Activated CD4-positive, alpha-beta T cell treated with anti-CD3 and anti-CD28 coated beads, Interleukin-2, amount 10 ng/mL, durations not matched to agents 24 days and 14 days (primary cell): ENCODE results near the gene PTPRK. TPM values are rescaled to one million over a fixed set of nuclear protein-coding genes. Genes with fewer than 3 reads are reported as not detected.

Source experiments
- DNase-seq: peaks from one replicate; pipeline ENCODE4 v3.0.0; 2022
- H3K27ac Mint-ChIP-seq: one replicate; pipeline ENCODE4 v1.8.0; 2022; ENCODE audit warnings: mild to moderate bottlenecking, mixed read lengths
- H3K27me3 Mint-ChIP-seq: one replicate; pipeline ENCODE4 v1.8.0; 2022; ENCODE audit warnings: mixed read lengths
- H3K36me3 Mint-ChIP-seq: one replicate; pipeline ENCODE4 v1.8.0; 2022; ENCODE audit warnings: low read depth, mild to moderate bottlenecking, mixed read lengths
- H3K4me1 Mint-ChIP-seq: one replicate; pipeline ENCODE4 v1.8.0; 2021; ENCODE audit warnings: mixed read lengths
- H3K4me3 Mint-ChIP-seq: one replicate; pipeline ENCODE4 v1.8.0; 2022; ENCODE audit warnings: mild to moderate bottlenecking, moderate library complexity, mixed read lengths
- H3K9me3 Mint-ChIP-seq: one replicate; pipeline ENCODE4 v1.8.0; 2021; ENCODE audit warnings: mixed read lengths
- intact Hi-C: fragments of 100-400 bp; cut with micrococcal nuclease; formaldehyde crosslinking; loops from one replicate; pipeline ENCODE4 v1.15.1; 2023
- total RNA-seq: library from RNA; stranded (reverse); gene quantifications from 2 replicates; pipeline ENCODE4 v1.2.3, GENCODE V29; 2022

Gene PTPRK
- total RNA-seq, 1 donor from 2014 or later = 3.6 TPM

DNA sequence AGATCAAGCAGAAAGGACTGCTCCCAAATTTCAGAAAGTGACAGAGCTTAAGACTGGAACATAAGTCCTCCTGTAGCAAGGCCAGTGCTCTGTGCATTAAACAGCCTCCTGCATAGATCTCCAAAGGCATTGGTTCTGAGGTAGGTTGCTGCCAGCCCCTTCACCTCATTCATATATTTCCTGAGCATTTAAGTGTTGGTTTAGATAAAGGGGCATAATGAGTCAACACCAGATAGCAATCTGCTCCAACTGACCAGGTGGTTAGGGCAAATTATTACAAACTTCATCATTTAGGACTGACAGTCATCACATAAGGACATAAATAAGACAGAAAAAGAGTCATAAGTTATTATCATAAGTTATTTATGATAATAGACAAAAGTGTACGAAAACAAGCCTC, 10.7 kb downstream of the PTPRK start:
- H3K4me3 Mint-ChIP-seq = no peak overlapping the region
- peaks cover 16% of the 10 kb centered on the region for H3K27me3 Mint-ChIP-seq
- H3K9me3 Mint-ChIP-seq = no peaks in the 10 kb centered on the region
- intact Hi-C loops = no loop called here
- DNase-seq = no peak
- no peaks in the 10 kb centered on the region for H3K4me1 Mint-ChIP-seq
- H3K36me3 Mint-ChIP-seq = no peaks in the 10 kb centered on the region
- no peak overlapping the region for H3K27ac Mint-ChIP-seq

DNA sequence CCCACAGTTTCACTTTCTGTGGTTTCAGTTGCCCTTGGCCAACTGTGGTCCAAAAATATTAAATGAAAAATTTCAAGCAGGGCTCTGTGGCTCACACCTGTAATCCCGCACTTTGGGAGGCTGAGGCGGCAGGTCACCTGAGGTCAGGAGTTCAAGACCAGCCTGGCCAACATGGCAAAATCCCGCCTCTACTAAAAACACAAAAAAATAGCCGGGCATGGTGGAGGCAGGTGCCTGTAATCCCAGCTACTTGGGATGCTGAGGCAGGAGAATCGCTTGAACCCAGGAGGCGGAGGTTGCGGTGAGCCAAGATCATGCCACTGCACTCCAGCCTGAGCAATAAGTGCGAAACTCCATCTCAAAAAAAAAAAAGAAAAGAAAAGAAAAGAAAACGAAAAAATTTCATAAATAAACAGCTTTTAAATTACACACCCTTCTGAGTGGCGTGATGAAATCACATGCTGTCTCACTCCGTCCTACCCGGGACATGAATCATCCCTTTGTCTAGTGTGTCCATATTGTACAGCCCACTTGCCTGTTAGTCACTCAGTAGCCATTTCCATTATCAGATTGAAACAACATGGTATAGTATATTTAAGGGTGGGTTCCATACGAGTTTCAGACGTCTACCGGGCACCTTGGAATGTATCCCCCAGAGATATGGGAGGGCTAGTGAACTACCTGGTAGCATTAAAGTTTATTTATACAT, 11.7 kb downstream of the PTPRK start:
- Mint-ChIP-seq H3K4me3 (no peak overlapping the region), H3K4me1 (no peaks in the 10 kb centered on the region), H3K27me3 (peaks cover 10% of the 10 kb centered on the region)

DNA sequence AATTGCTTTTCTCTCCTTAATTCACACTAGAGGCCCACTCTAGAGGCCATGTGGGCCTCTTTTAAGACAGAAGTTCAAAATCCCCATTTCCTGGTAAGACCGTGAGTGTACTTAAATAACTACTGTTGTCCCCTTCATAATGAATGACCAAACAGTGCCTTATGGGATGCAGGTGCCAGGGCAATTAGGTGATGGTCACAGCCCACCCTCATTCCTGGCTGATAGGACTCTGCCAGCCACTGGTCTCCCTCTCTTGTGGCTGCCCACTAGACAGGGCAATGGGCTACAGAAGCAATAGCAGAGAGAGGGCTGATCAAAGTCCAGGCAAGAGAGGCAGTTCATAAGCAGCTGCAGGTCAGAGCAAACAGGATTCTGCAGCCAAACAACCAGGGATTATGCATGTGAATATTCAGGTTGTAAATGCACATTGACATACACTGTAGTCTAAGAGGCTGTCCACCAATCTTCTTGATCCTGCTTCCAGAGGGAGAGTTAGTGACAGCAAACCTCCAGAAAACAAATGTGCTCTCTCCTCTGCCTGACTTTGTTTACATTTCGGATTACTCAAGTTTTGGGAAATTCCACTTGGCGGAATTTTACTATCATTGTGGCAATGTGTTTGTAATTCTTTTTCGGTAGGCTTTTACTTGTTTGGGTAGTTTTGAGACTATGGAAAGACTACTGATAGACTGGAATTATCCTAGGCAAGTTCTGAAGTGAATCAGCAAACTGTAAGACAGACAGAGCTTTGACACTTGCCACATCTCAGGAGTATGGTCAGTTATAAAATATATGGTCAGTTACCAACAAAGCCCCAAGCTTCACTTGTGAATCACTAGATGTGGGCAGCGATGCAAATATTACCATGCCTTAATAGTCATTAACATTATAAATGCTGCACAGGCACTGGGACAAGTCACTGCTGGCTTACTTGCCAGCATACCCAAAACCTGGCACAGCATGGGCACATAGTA, 12.8 kb downstream of the PTPRK start:
- intact Hi-C loops = no loop called here
- Mint-ChIP-seq H3K9me3 (no peaks in the 10 kb centered on the region), H3K36me3 (no peaks in the 10 kb centered on the region), H3K4me3 (no peak overlapping the region), H3K27ac (no peak overlapping the region), H3K27me3 (peaks cover 10% of the 10 kb centered on the region), H3K4me1 (no peaks in the 10 kb centered on the region)
- DNase-seq = no peak

More for the DNA sequence above, 11.7 kb downstream of the PTPRK start:
- DNase-seq = no peak
- Mint-ChIP-seq H3K9me3 (no peaks in the 10 kb centered on the region), H3K27ac (no peak overlapping the region), H3K36me3 (no peaks in the 10 kb centered on the region)
- intact Hi-C loops = no loop called here

DNA sequence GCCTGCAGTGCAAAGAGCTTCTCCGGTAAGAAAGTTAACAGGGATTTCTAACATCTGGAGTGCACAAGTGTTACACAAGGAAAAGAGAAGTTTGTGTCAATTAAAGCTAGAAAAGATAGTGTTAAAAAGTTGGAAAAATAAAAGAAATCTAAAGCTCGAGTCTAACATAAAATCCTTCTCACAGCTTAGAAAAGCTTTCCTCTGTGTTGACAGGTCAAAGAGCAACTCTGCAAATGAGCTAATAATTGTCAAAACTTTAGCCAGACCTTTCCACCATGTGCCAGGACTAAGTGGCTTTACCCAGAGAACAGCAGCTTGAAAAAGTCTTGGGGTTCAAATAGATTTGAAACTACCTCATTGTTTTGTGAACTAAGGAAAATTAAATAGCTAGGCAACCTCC, 14.8 kb downstream of the PTPRK start:
- Mint-ChIP-seq H3K27ac (no peak overlapping the region), H3K9me3 (no peaks in the 10 kb centered on the region), H3K36me3 (no peaks in the 10 kb centered on the region), H3K27me3 (peaks cover 6% of the 10 kb centered on the region), H3K4me3 (no peak overlapping the region), H3K4me1 (no peaks in the 10 kb centered on the region)
- intact Hi-C loops = no loop called here
- DNase-seq = no peak

- intact Hi-C loops = no loop called here
- no peaks in the 10 kb centered on the region for H3K36me3 Mint-ChIP-seq
- H3K4me1 Mint-ChIP-seq = no peaks in the 10 kb centered on the region
- H3K9me3 Mint-ChIP-seq = no peaks in the 10 kb centered on the region
- H3K4me3 Mint-ChIP-seq = no peak overlapping the region
- peaks cover 2% of the 10 kb centered on the region for H3K27me3 Mint-ChIP-seq
- no peak for DNase-seq
- no peak overlapping the region for H3K27ac Mint-ChIP-seq
Observed at GRCh38 chr6:128504003-128504654, 16.3 kb downstream of the PTPRK start.

GRCh38 chr6:128500749-128501600, 19.4 kb downstream of the PTPRK start:
- H3K9me3 Mint-ChIP-seq = no peaks in the 10 kb centered on the region
- no peak overlapping the region for H3K4me3 Mint-ChIP-seq
- no peaks in the 10 kb centered on the region for H3K27me3 Mint-ChIP-seq
- no peaks in the 10 kb centered on the region for H3K4me1 Mint-ChIP-seq
- no peak for DNase-seq
- intact Hi-C loops = no loop called here
- H3K27ac Mint-ChIP-seq = no peak overlapping the region
- no peaks in the 10 kb centered on the region for H3K36me3 Mint-ChIP-seq

DNA sequence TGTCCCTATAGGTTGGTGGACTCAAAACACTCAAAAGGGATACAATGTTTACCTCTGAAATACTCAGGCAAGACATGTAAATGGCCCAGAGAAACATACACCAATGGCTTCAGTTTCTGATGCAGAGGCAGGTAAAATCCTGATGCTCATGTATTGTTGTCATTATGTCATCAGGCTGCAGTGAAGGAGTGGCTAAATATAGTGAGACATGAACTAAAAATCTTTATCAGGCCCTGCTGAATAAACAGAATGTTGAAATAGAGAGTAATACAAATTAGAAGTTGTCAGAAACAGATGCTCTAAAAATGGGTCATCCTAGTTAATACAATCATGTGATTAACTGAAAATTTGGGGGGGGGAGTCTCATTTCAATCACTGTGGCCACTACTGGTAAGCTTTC, 20.4 kb downstream of the PTPRK start:
- DNase-seq = no peak
- H3K36me3 Mint-ChIP-seq = no peaks in the 10 kb centered on the region
- peaks cover 2% of the 10 kb centered on the region for H3K27me3 Mint-ChIP-seq
- no peak overlapping the region for H3K27ac Mint-ChIP-seq
- intact Hi-C loops = no loop called here
- H3K9me3 Mint-ChIP-seq = no peaks in the 10 kb centered on the region
- H3K4me1 Mint-ChIP-seq = no peaks in the 10 kb centered on the region
- no peak overlapping the region for H3K4me3 Mint-ChIP-seq

DNA sequence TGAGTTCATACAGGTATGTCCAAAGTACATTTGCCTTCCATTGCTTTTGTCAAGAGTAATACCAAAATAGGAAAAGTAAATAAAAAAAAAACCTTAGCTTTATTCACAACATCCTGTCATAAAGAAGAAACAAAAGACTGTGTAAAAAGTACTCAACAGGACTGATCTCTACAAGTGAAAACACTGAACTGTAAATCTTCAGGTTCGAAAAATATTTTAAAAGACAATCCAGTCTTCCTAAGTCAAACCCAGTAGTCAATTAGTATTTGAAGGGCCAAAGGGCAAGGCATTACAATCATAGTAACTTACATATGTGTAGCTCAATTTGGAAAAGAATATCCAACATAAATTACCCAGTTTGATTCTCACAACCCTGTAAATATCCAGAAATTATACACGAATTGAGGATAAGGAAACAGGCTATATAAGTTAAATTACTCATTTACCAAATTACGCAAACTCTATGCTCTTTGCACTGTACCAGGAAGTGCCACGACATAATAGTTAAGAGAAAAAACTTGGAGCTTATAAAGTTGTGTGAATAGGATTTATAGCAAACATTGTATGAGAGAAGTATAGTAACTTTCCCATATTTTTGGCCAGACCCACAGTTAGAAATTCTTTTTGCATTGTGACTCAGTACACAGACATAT, 21.2 kb downstream of the PTPRK start:
- Mint-ChIP-seq H3K36me3 (no peaks in the 10 kb centered on the region), H3K27me3 (peaks cover 3% of the 10 kb centered on the region), H3K4me3 (no peak overlapping the region), H3K27ac (no peak overlapping the region), H3K9me3 (no peaks in the 10 kb centered on the region), H3K4me1 (no peaks in the 10 kb centered on the region)
- intact Hi-C loops = no loop called here
- no peak for DNase-seq

DNA sequence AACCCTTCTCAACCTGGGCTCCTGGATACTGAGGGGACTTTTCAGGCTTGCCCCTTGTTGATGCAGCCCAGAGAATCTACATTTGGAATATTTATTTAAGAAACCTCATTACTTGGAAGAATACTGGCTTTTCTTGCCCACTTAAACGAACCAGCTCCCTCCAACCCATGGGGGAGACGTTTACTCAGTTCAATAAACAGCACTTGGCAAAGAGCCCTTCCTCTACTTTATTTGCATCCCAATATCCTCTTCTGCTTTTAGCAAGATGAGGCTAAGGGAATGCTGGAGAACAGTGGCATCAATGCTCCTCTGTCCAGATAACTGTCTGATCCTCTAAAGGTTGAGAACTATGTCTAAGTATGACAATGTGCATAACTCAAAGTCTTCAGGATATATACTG, 22.2 kb downstream of the PTPRK start:
- DNase-seq = no peak
- H3K27me3 Mint-ChIP-seq = peaks cover 7% of the 10 kb centered on the region
- H3K9me3 Mint-ChIP-seq = no peaks in the 10 kb centered on the region
- intact Hi-C loops = no loop called here
- no peak overlapping the region for H3K4me3 Mint-ChIP-seq
- no peaks in the 10 kb centered on the region for H3K4me1 Mint-ChIP-seq
- H3K27ac Mint-ChIP-seq = no peak overlapping the region
- no peaks in the 10 kb centered on the region for H3K36me3 Mint-ChIP-seq

DNA sequence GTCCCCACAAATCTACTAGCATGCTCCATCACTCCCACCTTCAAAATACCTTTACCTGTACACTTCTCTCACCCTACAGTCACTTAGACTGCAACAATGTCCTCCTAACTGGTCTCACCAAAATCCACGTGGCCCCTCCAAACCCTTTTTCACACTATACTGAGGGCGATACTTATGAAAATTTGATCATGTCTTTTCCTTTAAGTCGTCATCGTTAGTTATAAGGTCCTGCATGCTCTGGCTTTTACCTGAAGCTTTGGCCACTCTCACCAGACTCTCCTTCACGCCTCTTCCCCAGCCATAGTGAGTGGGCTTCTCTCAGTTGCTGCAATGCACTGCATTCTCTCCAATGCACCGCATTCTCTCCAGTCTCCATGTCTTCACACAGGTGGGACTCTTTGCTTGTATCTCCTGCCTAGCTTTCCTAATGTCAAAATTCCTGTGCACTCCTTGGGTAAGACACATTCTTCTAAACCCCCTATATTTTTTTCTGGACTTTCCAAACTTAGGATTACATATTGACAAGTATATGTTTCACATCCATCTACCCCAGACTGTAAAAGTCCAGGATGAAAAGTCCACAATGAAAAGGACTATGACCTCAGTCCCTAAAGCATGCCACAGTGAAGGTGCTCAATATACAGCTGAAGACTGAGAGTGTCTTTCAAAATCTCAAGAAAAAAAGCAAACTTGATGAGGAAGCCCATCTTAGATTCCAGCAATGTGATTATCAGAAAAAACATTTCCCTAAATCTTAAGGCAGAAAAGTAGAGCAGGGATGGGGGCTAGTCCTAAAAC, 24.7 kb downstream of the PTPRK start:
- Mint-ChIP-seq H3K36me3 (no peaks in the 10 kb centered on the region), H3K9me3 (no peaks in the 10 kb centered on the region), H3K27me3 (peaks cover 7% of the 10 kb centered on the region), H3K27ac (no peak overlapping the region), H3K4me3 (no peak overlapping the region), H3K4me1 (peaks cover 2% of the 10 kb centered on the region)
- DNase-seq = no peak
- intact Hi-C loops = no loop called here

GRCh38 chr6:128494440-128494839, 26.0 kb downstream of the PTPRK start:
- no peak for DNase-seq
- H3K36me3 Mint-ChIP-seq = no peaks in the 10 kb centered on the region
- peaks cover 2% of the 10 kb centered on the region for H3K4me1 Mint-ChIP-seq
- intact Hi-C loops = no loop called here
- H3K27me3 Mint-ChIP-seq = peaks cover 7% of the 10 kb centered on the region
- H3K27ac Mint-ChIP-seq = no peak overlapping the region
- H3K4me3 Mint-ChIP-seq = no peak overlapping the region
- H3K9me3 Mint-ChIP-seq = no peaks in the 10 kb centered on the region

DNA sequence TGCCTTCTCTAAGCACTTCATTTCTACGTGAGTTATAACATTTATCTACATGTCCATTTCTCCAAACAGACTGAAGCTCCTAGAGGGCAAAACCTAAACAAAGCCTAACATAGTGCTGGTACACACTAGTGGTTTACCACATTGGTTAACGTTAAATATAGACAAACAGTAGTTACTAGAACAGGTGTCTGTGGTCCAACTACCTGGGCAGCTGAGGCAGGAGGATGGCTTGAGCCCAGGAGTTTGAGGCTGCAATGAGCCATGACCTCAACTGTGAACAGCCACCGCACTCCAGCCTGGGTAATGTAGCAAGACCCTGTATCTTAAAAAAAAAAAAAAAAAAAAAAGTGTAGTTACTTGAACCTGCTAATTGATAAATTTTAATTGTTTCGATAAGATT, 26.5 kb downstream of the PTPRK start:
- H3K36me3 Mint-ChIP-seq = no peaks in the 10 kb centered on the region
- H3K4me1 Mint-ChIP-seq = peaks cover 2% of the 10 kb centered on the region
- peaks cover 7% of the 10 kb centered on the region for H3K27me3 Mint-ChIP-seq
- no peak for DNase-seq
- no peaks in the 10 kb centered on the region for H3K9me3 Mint-ChIP-seq
- no peak overlapping the region for H3K4me3 Mint-ChIP-seq
- no peak overlapping the region for H3K27ac Mint-ChIP-seq
- intact Hi-C loops = no loop called here
